Colonic mucosa (tissue), 4 donors: ENCODE measurements around the gene CACNA1A. TPM values are rescaled to one million over a fixed set of nuclear protein-coding genes. Genes with fewer than 3 reads are reported as not detected.

Experiments
- DNase-seq: peaks from one replicate; pipeline ENCODE4 v3.0.0-alpha.2; 2020
- H3K27ac ChIP-seq: fragments of 200-600 bp; one replicate; pipeline ENCODE4 v1.8.0; 2021
- H3K27me3 ChIP-seq: fragments of 200-600 bp; one replicate; pipeline ENCODE4 v1.8.0; 2021
- H3K36me3 ChIP-seq: fragments of 200-600 bp; one replicate; pipeline ENCODE4 v1.8.0; 2021
- H3K4me1 ChIP-seq: fragments of 200-600 bp; one replicate; pipeline ENCODE4 v1.8.0; 2021; ENCODE audit warnings: mild to moderate bottlenecking
- H3K4me3 ChIP-seq: fragments of 200-600 bp; one replicate; pipeline ENCODE4 v1.8.0; 2021
- H3K9ac ChIP-seq, 2 donors: one replicate each; pipeline ENCODE4 v1.7.0; 2013; ENCODE audit warnings: control low read depth in 2 of 2, low read depth in 2 of 2, low read length in 2 of 2
- H3K9me3 ChIP-seq: fragments of 200-600 bp; one replicate; pipeline ENCODE4 v1.8.0; 2021
- CTCF ChIP-seq: fragments of 200-600 bp; IDR thresholded peaks from one replicate; pipeline ENCODE4 v1.8.0; 2022; ENCODE audit warnings: antibody characterized with exemption, mild to moderate bottlenecking
- intact Hi-C: fragments of 100-400 bp; cut with DNase I; formaldehyde crosslinking; loops from one replicate; pipeline ENCODE4 v1.14.1; 2022
- total RNA-seq, 2 donors: library from RNA; stranded (reverse); fragmentation: NEBNext Ultra II Directional in 1 of 2; extraction: Animal tissue kit (Norgen Biotek cat#: 25700) in 1 of 2; gene quantifications; one replicate each; pipeline ENCODE4 v1.2.1, GENCODE V29; 2021
- donor health status: healthy.
- donor health status: DM: no; HTN: no; CAD: no.
- donor health status: DM: no; HTN: no; CAD: no.

CACNA1A gene
- total RNA-seq, 2 donors from 2014 or later, result 4.9 to 6.1 TPM

DNA sequence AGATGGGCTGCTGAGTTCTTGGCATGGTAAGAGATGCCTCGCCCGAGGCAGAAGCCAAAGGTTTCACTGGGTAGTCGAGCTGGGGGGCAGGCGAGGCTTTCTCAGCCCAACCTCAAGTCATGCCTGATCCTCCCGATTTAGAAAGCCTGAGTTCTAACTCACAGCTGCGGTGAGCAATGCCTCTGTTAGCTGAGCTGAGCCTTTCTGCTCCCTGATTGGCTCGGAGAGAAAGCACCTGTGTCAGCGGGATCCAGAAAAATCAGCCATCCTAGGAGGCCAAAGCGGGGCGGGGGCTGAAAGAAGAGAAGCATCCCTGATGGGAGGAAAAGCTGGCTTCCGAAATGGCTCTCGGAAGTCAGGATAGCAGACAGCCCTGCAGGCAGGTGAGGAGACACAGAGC lies 44.7 kb downstream of the CACNA1A start:
- Histone ChIP-seq H3K27me3 (no peaks in the 10 kb centered on the region), H3K27ac (no peak overlapping the region), H3K9ac (no peak overlapping the region), H3K4me1 (no peaks in the 10 kb centered on the region), H3K9me3 (no peaks in the 10 kb centered on the region), H3K4me3 (no peak overlapping the region), H3K36me3 (no peaks in the 10 kb centered on the region)
- intact Hi-C loops, result no loop called here
- DNase-seq, result no peak
- TF ChIP-seq CTCF, result no peak

- TF ChIP-seq CTCF, result no peak
- DNase-seq, result no peak
- H3K27me3 ChIP-seq, result no peaks in the 10 kb centered on the region
- no peaks in the 10 kb centered on the region for H3K9me3 ChIP-seq
- intact Hi-C loops, result no loop called here
- no peak overlapping the region for H3K27ac ChIP-seq
- H3K9ac ChIP-seq, result no peak overlapping the region
- no peaks in the 10 kb centered on the region for H3K36me3 ChIP-seq
- no peak overlapping the region for H3K4me3 ChIP-seq
- no peaks in the 10 kb centered on the region for H3K4me1 ChIP-seq
These were observed 46.2 kb downstream of the CACNA1A start for GRCh38 chr19:13460045-13460444.

GRCh38 chr19:13459351-13459750 lies 46.9 kb downstream of the CACNA1A start:
- no peaks in the 10 kb centered on the region for H3K27me3 ChIP-seq
- no peak overlapping the region for H3K4me3 ChIP-seq
- intact Hi-C loops, result no loop called here
- H3K9me3 ChIP-seq, result no peaks in the 10 kb centered on the region
- no peak overlapping the region for H3K9ac ChIP-seq
- no peak overlapping the region for H3K27ac ChIP-seq
- no peak for DNase-seq
- H3K36me3 ChIP-seq, result no peaks in the 10 kb centered on the region
- no peaks in the 10 kb centered on the region for H3K4me1 ChIP-seq
- no peak for TF ChIP-seq CTCF

DNA sequence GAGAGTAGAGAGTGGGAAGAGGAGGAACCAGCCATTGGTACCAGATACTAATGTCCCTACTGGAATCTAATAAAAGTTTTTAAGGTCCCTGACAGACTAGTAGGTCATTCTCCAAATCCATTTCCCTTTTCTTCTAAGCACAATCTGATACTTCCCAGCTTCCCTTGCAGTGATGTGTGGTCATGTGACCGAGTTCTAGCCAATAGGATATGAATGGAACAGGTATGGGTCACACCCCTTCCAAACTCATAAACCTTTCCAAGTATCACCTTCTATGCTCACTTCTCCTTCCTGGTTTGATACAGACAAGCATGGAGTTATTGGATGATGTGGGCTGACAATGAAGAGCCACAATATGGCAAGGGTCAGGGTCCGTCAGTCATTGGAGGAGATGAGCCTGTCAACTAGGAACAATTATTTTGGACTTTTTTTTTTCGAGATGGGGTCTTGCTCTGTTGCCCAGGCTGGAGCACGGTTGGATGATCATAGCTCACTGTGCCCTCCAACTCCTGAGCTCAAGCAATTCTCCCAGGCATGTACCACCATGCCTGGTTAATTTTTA lies 54.8 kb downstream of the CACNA1A start:
- TF ChIP-seq CTCF, result no peak
- Histone ChIP-seq H3K9ac (no peak overlapping the region), H3K4me3 (no peak overlapping the region), H3K36me3 (no peaks in the 10 kb centered on the region), H3K27me3 (no peaks in the 10 kb centered on the region), H3K4me1 (no peaks in the 10 kb centered on the region), H3K27ac (no peak overlapping the region), H3K9me3 (no peaks in the 10 kb centered on the region)
- intact Hi-C loops, result no loop called here
- no peak for DNase-seq

GRCh38 chr19:13447978-13448377 lies 58.3 kb downstream of the CACNA1A start:
- intact Hi-C loops, result no loop called here

More at GRCh38 chr19:13447978-13448377, 58.3 kb downstream of the CACNA1A start:
- Histone ChIP-seq H3K36me3 (no peaks in the 10 kb centered on the region), H3K4me3 (no peak overlapping the region), H3K27ac (no peak overlapping the region), H3K27me3 (no peaks in the 10 kb centered on the region), H3K9me3 (no peaks in the 10 kb centered on the region), H3K9ac (no peak overlapping the region), H3K4me1 (no peaks in the 10 kb centered on the region)
- DNase-seq, result no peak
- no peak for TF ChIP-seq CTCF
